MCF 10A (cell line): ENCODE measurements around the gene TFG. TPM values are rescaled to one million over a fixed set of nuclear protein-coding genes. Genes with fewer than 3 reads are reported as not detected.

Experiments used
- BruUV-seq: library from RNA; stranded (reverse); fragments of 400-500 nt; replicated peaks from 2 replicates; lab custom pipeline; 2021; lab: Mats Ljungman, UMichigan
- CTCF ChIA-PET: fragments of 300-600 bp; sonication (Branson Sonifier 250); formaldehyde crosslinking; extraction: SDS; loops from one replicate; lab custom pipeline; 2021; ENCODE audit warnings: antibody characterized with exemption, inconsistent platforms; lab: Yijun Ruan, JAX
- POLR2A ChIA-PET: fragments of 300-600, 350-650 bp; sonication (Branson Sonifier 250); formaldehyde crosslinking; extraction: SDS; loops from one replicate; lab custom pipeline; 2020; ENCODE audit warnings: antibody characterized with exemption, inconsistent platforms; lab: Yijun Ruan, JAX
- DNase-seq: peaks from one replicate; pipeline ENCODE4 v3.0.0-alpha.2; 2018; ENCODE audit not compliant: unreplicated experiment
- H3K27ac Mint-ChIP-seq: one replicate; pipeline ENCODE4 v1.8.0; 2022; ENCODE audit warnings: mild to moderate bottlenecking, low read depth, mixed read lengths; ENCODE audit not compliant: unreplicated experiment
- H3K27me3 Mint-ChIP-seq: one replicate; pipeline ENCODE4 v1.8.0; 2022; ENCODE audit warnings: mixed read lengths; ENCODE audit not compliant: insufficient read depth, unreplicated experiment
- H3K36me3 Mint-ChIP-seq: one replicate; pipeline ENCODE4 v1.8.0; 2022; ENCODE audit warnings: mild to moderate bottlenecking, moderate library complexity, mixed read lengths; ENCODE audit not compliant: insufficient read depth, unreplicated experiment
- H3K4me1 Mint-ChIP-seq: one replicate; pipeline ENCODE4 v1.8.0; 2022; ENCODE audit warnings: mixed read lengths; ENCODE audit not compliant: insufficient read depth, unreplicated experiment
- H3K4me3 Mint-ChIP-seq: one replicate; pipeline ENCODE4 v1.8.0; 2022; ENCODE audit warnings: mild to moderate bottlenecking, moderate library complexity, mixed read lengths; ENCODE audit not compliant: unreplicated experiment
- H3K9me3 Mint-ChIP-seq: one replicate; pipeline ENCODE4 v1.8.0; 2022; ENCODE audit warnings: mixed read lengths; ENCODE audit not compliant: unreplicated experiment
- intact Hi-C: fragments of 100-400 bp; cut with micrococcal nuclease; formaldehyde crosslinking; loops from 2 replicates; pipeline ENCODE4 v1.14.1; 2022
- total RNA-seq: library from RNA; stranded (reverse); gene quantifications from 2 replicates; pipeline ENCODE4 v1.2.3, GENCODE V29; 2022
- TF ChIP-seq, protein P1 (sequence below): fragments of 200-600 bp; IDR thresholded peaks from one replicate; pipeline ENCODE4 v1.8.0; 2022; ENCODE audit warnings: antibody characterized with exemption, mild to moderate bottlenecking; ENCODE audit not compliant: unreplicated experiment

TFG gene
- total RNA-seq, 1 experiment from 2014 or later, result 168 TPM

DNA sequence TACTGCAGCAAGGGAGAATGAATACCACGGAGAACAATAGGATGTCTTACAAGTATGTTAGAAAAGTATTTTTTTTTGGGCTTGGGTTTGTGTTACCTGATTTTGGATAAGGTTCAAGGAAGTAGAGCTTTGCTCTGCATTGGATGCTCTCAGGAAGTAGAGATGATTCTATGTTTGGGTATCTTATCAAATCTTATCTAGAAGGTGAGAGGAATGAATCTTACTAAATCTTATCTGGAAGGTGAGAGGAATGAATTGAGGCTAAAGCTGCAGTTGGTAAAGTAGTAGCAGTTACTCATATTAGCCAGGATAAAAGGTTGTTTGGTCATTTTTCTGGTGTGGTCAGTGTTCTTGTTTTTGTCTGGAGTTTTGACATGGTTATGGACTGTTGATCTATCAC lies 17.4 kb downstream of the TFG start:
- no peak for DNase-seq
- CTCF ChIA-PET, result interaction anchor here (0.7 to 3.4 kb wide), 5 partner anchors 11 to 470 kb away, joined by 3 to 21 read pairs (median 11); no protein-coding TSS in a partner anchor
- POLR2A ChIA-PET, result interaction anchor here (1.1 to 1.9 kb wide), 4 partner anchors 13 to 324 kb away, joined by 4 to 7 read pairs (median 6); partner anchors contain the start of gene TFG
- no peak overlapping the region for H3K4me3 Mint-ChIP-seq
- no TSS peak for BruUV-seq
- TF ChIP-seq, protein P1, sequence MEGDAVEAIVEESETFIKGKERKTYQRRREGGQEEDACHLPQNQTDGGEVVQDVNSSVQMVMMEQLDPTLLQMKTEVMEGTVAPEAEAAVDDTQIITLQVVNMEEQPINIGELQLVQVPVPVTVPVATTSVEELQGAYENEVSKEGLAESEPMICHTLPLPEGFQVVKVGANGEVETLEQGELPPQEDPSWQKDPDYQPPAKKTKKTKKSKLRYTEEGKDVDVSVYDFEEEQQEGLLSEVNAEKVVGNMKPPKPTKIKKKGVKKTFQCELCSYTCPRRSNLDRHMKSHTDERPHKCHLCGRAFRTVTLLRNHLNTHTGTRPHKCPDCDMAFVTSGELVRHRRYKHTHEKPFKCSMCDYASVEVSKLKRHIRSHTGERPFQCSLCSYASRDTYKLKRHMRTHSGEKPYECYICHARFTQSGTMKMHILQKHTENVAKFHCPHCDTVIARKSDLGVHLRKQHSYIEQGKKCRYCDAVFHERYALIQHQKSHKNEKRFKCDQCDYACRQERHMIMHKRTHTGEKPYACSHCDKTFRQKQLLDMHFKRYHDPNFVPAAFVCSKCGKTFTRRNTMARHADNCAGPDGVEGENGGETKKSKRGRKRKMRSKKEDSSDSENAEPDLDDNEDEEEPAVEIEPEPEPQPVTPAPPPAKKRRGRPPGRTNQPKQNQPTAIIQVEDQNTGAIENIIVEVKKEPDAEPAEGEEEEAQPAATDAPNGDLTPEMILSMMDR, result no peak
- peaks cover 79% of the 10 kb centered on the region for H3K36me3 Mint-ChIP-seq
- H3K4me1 Mint-ChIP-seq, result peaks cover 8% of the 10 kb centered on the region
- no peaks in the 10 kb centered on the region for H3K9me3 Mint-ChIP-seq
- no peaks in the 10 kb centered on the region for H3K27me3 Mint-ChIP-seq
- H3K27ac Mint-ChIP-seq, result peak overlapping the region; percentile 22
- intact Hi-C loops, result no loop called here

DNA sequence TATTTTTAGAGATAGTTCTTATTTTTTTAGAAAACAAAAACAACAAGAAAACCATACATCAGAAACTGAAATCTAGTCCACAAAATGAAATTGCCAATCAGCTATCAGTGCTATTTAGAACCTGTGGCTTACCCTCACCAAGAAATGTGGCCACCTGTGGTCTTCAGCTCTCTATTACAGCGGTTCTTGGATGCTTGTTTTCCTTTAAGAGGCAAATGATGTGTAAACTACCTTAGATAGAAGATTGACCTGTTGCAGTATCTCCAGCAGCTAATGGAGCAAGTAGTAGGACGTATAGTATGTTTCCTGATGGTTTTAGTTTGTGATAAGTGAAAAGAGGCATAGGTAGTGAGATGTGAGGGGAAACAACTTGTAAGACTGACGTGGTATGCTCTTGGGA lies 21.2 kb downstream of the TFG start:
- CTCF ChIA-PET, result no interaction called here
- H3K4me1 Mint-ChIP-seq, result peaks cover 14% of the 10 kb centered on the region
- TF ChIP-seq, protein P1, result no peak
- POLR2A ChIA-PET, result interaction anchor here (0.7 kb wide), 2 partner anchors 13 to 19 kb away, joined by 3 read pairs; no protein-coding TSS in a partner anchor
- intact Hi-C loops, result no loop called here
- no peak overlapping the region for H3K4me3 Mint-ChIP-seq
- H3K27ac Mint-ChIP-seq, result no peak overlapping the region
- no TSS peak for BruUV-seq
- no peak for DNase-seq
- no peaks in the 10 kb centered on the region for H3K27me3 Mint-ChIP-seq
- H3K36me3 Mint-ChIP-seq, result peaks cover 70% of the 10 kb centered on the region
- no peaks in the 10 kb centered on the region for H3K9me3 Mint-ChIP-seq

DNA sequence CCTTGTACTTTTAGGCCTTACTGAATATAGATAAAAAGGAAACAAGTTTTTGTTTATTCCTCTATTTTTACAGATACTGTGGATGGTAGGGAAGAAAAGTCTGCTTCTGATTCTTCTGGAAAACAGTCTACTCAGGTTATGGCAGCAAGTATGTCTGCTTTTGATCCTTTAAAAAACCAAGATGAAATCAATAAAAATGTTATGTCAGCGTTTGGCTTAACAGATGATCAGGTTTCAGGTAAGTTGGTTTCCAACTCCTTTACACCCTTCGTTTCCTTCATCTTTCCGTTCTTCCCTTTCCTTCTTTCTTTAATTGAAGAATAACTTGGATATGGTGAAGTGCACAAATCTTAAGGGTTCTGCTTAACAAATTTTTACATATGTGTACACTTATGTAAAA lies 23.1 kb downstream of the TFG start:
- no peak overlapping the region for H3K4me3 Mint-ChIP-seq
- no TSS peak for BruUV-seq
- POLR2A ChIA-PET, result interaction anchor here (1.0 to 1.1 kb wide), 2 partner anchors 8 to 21 kb away, joined by 3 to 4 read pairs; no protein-coding TSS in a partner anchor
- peaks cover 6% of the 10 kb centered on the region for H3K4me1 Mint-ChIP-seq
- peaks cover 70% of the 10 kb centered on the region for H3K36me3 Mint-ChIP-seq
- CTCF ChIA-PET, result interaction anchor here (1.0 kb wide), 1 partner anchor 21 kb away, joined by 6 read pairs; no protein-coding TSS in a partner anchor
- TF ChIP-seq, protein P1, result no peak
- H3K9me3 Mint-ChIP-seq, result no peaks in the 10 kb centered on the region
- H3K27me3 Mint-ChIP-seq, result no peaks in the 10 kb centered on the region
- intact Hi-C loops, result no loop called here
- no peak overlapping the region for H3K27ac Mint-ChIP-seq
- no peak for DNase-seq

DNA sequence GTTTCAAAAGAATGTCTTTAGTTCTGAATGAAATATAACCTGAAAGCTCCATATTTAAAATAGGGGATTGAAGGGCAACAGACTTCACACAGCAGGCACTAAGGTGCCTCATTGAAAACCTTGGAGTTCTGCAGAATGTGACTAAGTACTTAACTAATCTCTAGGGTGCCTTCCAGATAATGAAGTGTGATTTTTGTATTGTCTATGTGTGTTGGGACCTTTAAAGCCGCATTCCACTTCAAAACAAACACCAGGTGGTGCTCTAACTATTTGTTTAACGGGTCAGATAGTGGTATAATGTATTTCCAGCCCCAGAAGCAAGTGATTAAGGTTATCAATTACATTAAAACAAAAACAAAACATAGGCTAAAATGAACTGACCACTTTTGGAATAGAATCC lies 28.0 kb downstream of the TFG start:
- CTCF ChIA-PET, result interaction anchor here (0.6 to 4.3 kb wide), 14 partner anchors 10 to 754 kb away, joined by 3 to 37 read pairs (median 3); no protein-coding TSS in a partner anchor
- BruUV-seq, result no TSS peak
- Mint-ChIP-seq H3K27ac (no peak overlapping the region), H3K4me1 (peaks cover 6% of the 10 kb centered on the region), H3K4me3 (no peak overlapping the region), H3K27me3 (no peaks in the 10 kb centered on the region), H3K9me3 (no peaks in the 10 kb centered on the region), H3K36me3 (peaks cover 70% of the 10 kb centered on the region)
- peak; percentile 35 for DNase-seq
- TF ChIP-seq, protein P1, result peak; percentile 29
- POLR2A ChIA-PET, result no interaction called here
- intact Hi-C loops, result loop anchor here (1.0 to 5.0 kb wide), 2 partner anchors 135 to 459 kb away; no protein-coding TSS in a partner anchor
